Esophagus muscularis mucosa (tissue), 4 donors: ENCODE data around the gene FAM117B. TPM values are rescaled to one million over a fixed set of nuclear protein-coding genes. Genes with fewer than 3 reads are reported as not detected.

Experiments
- DNase-seq: peaks from one replicate; pipeline ENCODE4 v3.0.0-alpha.2; 2017; ENCODE audit errors: extremely low spot score
- H3K27ac ChIP-seq, 4 donors: fragments of 200-600 bp; sonication (generic); replicated peaks in 1 of 4; 1 replicate in 3 of 4; 2 replicates in 1 of 4; pipeline ENCODE4 v1.5.1; 2016 to 2019; ENCODE audit warnings: mild to moderate bottlenecking in 1 of 4
- H3K27me3 ChIP-seq, 4 donors: fragments of 200-600 bp; sonication (generic); one replicate each; pipeline versions ENCODE4 v1.5.1 to v1.6.0; 2016 to 2019
- H3K36me3 ChIP-seq, 4 donors: fragments of 200-600 bp; sonication (generic); one replicate each; pipeline ENCODE4 v1.5.1; 2016 to 2019
- H3K4me1 ChIP-seq, 4 donors: fragments of 200-600 bp; sonication (generic); one replicate each; pipeline ENCODE4 v1.5.1; 2016 to 2019
- H3K4me3 ChIP-seq, 4 donors: fragments of 200-600 bp; sonication (generic); 1 replicate in 2 of 4; 2 replicates in 2 of 4; pipeline ENCODE4 v1.5.1; 2016 to 2019; ENCODE audit warnings: mild to moderate bottlenecking in 4 of 4, moderate library complexity in 1 of 4
- H3K9me3 ChIP-seq, 4 donors: fragments of 200-600 bp; sonication (generic); 1 replicate in 3 of 4; 2 replicates in 1 of 4; pipeline ENCODE4 v1.5.1; 2016 to 2019
- CTCF ChIP-seq, 3 experiments: fragments of 200-600 bp in 2 of 3; fragments of 450-650 bp in 1 of 3; sonication (generic) in 2 of 3; IDR thresholded peaks; one replicate each; pipeline ENCODE4 v1.5.1; 2017 to 2019; ENCODE audit warnings: antibody characterized with exemption in 3 of 3, mild to moderate bottlenecking in 2 of 3, moderate library complexity in 1 of 3
- EP300 ChIP-seq: sonication (generic); formaldehyde crosslinking; IDR thresholded peaks from one replicate; pipeline ENCODE4 v1.6.1; 2017; ENCODE audit warnings: antibody characterized with exemption
- POLR2A ChIP-seq: fragments of 450-650 bp; IDR thresholded peaks from one replicate; pipeline ENCODE4 v1.6.1; 2017; ENCODE audit warnings: antibody characterized with exemption, moderate library complexity, mild to moderate bottlenecking, low read depth
- POLR2AphosphoS5 ChIP-seq, 2 donors: sonication (generic); formaldehyde crosslinking; IDR thresholded peaks; one replicate each; pipeline ENCODE4 v1.6.1; 2017; ENCODE audit warnings: antibody characterized with exemption in 2 of 2
- WGBS: methylation state at CpG from one replicate; pipeline ENCODE4 v1.1.5; 2018; 5-methylcytosine and 5-hydroxymethylcytosine counted together
- intact Hi-C: fragments of 100-400 bp; cut with DNase I; formaldehyde crosslinking; loops from one replicate; pipeline ENCODE4 v1.15.1; 2023
- total RNA-seq, 4 donors: library from RNA; depleted of rRNA; stranded (reverse); fragments of >200 nt; gene quantifications; one replicate each; pipeline versions ENCODE4 v1.1.0 to v1.2.1, GENCODE V29; 2016

Gene FAM117B
- total RNA-seq, 4 donors from 2014 or later, result 2.8 to 5.0 (median 4.2) TPM

GRCh38 chr2:202680512-202680911 lies 45.7 kb downstream of the FAM117B start:
- no peaks in the 10 kb centered on the region for H3K27me3 ChIP-seq
- H3K9me3 ChIP-seq, result peaks cover 0 to 5% (median 2%) of the 10 kb centered on the region in 4 donors
- 86% methylated on average over 1 of the region's 1 CpG for WGBS
- DNase-seq, result no peak
- no peak overlapping the region for H3K4me3 ChIP-seq
- H3K4me1 ChIP-seq, result no peaks in the 10 kb centered on the region
- H3K36me3 ChIP-seq, result no peaks in the 10 kb centered on the region
- H3K27ac ChIP-seq, result no peak overlapping the region
- no peak for TF ChIP-seq POLR2AphosphoS5 (IDR thresholded peaks at IDR 0.05)
- TF ChIP-seq EP300, result no peak
- TF ChIP-seq POLR2A, result no peak
- no peak for TF ChIP-seq CTCF (IDR thresholded peaks at IDR 0.05)
- intact Hi-C loops, result no loop called here

- no peak for TF ChIP-seq POLR2A
- TF ChIP-seq POLR2AphosphoS5 (IDR thresholded peaks at IDR 0.05), result no peak
- TF ChIP-seq EP300, result no peak
- no peak for TF ChIP-seq CTCF (IDR thresholded peaks at IDR 0.05)
- 92% methylated on average over 9 of the region's 9 CpGs for WGBS
Observed at GRCh38 chr2:202681688-202682205, 47.0 kb downstream of the FAM117B start.

GRCh38 chr2:202682274-202682673 lies 47.5 kb downstream of the FAM117B start:
- WGBS, result 93% methylated on average over 11 of the region's 12 CpGs
- TF ChIP-seq POLR2A, result no peak
- no peak for TF ChIP-seq EP300
- TF ChIP-seq CTCF (IDR thresholded peaks at IDR 0.05), result no peak
- TF ChIP-seq POLR2AphosphoS5 (IDR thresholded peaks at IDR 0.05), result no peak
- no peak for DNase-seq
- H3K4me3 ChIP-seq, result no peak overlapping the region
- H3K36me3 ChIP-seq, result no peaks in the 10 kb centered on the region
- H3K27me3 ChIP-seq, result no peaks in the 10 kb centered on the region
- H3K4me1 ChIP-seq, result no peaks in the 10 kb centered on the region
- peaks cover 0 to 5% (median 2%) of the 10 kb centered on the region in 4 donors for H3K9me3 ChIP-seq
- intact Hi-C loops, result no loop called here
- H3K27ac ChIP-seq, result no peak overlapping the region

More at GRCh38 chr2:202681688-202682205, 47.0 kb downstream of the FAM117B start:
- Histone ChIP-seq H3K27me3 (no peaks in the 10 kb centered on the region), H3K4me3 (no peak overlapping the region), H3K9me3 (peaks cover 0 to 5% (median 2%) of the 10 kb centered on the region in 4 donors), H3K4me1 (no peaks in the 10 kb centered on the region), H3K36me3 (no peaks in the 10 kb centered on the region), H3K27ac (no peak overlapping the region)
- intact Hi-C loops, result no loop called here
- no peak for DNase-seq

GRCh38 chr2:202687276-202687675 lies 52.5 kb downstream of the FAM117B start:
- 97% methylated on average over 3 of the region's 3 CpGs for WGBS
- TF ChIP-seq POLR2AphosphoS5 (IDR thresholded peaks at IDR 0.05) (no peak), EP300 (no peak), CTCF (IDR thresholded peaks at IDR 0.05) (no peak), POLR2A (no peak)
- H3K4me3 ChIP-seq, result no peak overlapping the region
- H3K27ac ChIP-seq, result no peak overlapping the region
- H3K9me3 ChIP-seq, result peaks cover 0 to 5% (median 0%) of the 10 kb centered on the region in 4 donors
- DNase-seq, result no peak
- H3K4me1 ChIP-seq, result no peaks in the 10 kb centered on the region
- intact Hi-C loops, result no loop called here
- H3K27me3 ChIP-seq, result no peaks in the 10 kb centered on the region
- H3K36me3 ChIP-seq, result no peaks in the 10 kb centered on the region

GRCh38 chr2:202689459-202689858 lies 54.7 kb downstream of the FAM117B start:
- no peak for TF ChIP-seq POLR2AphosphoS5 (IDR thresholded peaks at IDR 0.05)
- TF ChIP-seq EP300, result no peak
- TF ChIP-seq POLR2A, result no peak
- TF ChIP-seq CTCF (IDR thresholded peaks at IDR 0.05), result no peak
- Histone ChIP-seq H3K4me3 (no peak overlapping the region), H3K9me3 (no peaks in the 10 kb centered on the region), H3K27me3 (no peaks in the 10 kb centered on the region), H3K4me1 (no peaks in the 10 kb centered on the region), H3K27ac (no peak overlapping the region), H3K36me3 (no peaks in the 10 kb centered on the region)
- intact Hi-C loops, result no loop called here
- DNase-seq, result no peak
- 100% methylated on average over 2 of the region's 2 CpGs for WGBS
